ENCODE data around the gene ARL14EPL.

DNA sequence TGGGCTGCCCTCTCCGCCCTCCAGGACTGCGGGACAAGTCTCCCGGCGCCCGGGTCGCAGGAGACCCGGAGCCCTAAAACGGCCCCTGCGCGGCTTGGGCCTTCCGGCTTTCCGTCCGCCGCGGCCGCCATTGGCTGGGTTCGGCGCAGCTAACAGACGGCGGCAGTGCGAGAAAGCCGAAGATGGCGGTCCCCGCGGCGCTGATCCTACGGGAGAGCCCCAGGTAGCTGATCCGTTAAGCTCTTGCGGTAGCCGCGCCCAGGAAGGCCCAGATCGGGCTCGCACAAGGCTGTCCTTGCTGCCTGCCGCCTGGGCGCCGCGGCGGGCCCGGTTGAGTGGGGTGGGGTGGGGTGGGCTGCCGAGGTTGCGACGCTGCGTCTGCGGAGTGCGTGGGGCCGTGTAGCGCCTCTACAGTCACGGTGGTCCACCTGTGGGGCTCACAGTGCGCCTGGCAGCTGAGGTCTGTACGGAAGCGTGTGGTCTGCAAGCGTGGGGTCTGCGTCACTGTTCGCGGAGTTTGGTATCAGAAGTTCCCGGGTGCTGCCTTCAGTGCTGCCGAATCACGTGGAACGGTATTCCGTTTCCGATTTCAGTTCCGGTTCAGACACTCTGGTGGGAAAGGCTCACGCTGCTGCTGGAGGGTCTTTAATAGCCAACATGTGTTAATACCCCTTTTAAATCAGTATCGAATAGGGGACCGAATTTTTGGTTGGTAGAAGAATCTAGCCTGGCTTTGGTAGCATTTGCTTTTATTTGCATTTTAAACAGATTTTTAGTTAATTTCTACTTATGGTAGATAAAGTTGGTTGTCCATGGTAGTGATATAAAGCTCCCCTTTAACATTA is 52.8 kb downstream of the ARL14EPL start, which contains the start of gene COMMD10:
- TF ChIP-seq, protein P1, sequence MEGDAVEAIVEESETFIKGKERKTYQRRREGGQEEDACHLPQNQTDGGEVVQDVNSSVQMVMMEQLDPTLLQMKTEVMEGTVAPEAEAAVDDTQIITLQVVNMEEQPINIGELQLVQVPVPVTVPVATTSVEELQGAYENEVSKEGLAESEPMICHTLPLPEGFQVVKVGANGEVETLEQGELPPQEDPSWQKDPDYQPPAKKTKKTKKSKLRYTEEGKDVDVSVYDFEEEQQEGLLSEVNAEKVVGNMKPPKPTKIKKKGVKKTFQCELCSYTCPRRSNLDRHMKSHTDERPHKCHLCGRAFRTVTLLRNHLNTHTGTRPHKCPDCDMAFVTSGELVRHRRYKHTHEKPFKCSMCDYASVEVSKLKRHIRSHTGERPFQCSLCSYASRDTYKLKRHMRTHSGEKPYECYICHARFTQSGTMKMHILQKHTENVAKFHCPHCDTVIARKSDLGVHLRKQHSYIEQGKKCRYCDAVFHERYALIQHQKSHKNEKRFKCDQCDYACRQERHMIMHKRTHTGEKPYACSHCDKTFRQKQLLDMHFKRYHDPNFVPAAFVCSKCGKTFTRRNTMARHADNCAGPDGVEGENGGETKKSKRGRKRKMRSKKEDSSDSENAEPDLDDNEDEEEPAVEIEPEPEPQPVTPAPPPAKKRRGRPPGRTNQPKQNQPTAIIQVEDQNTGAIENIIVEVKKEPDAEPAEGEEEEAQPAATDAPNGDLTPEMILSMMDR (conservative IDR thresholded peaks at IDR 0.05; ENCODE audit: low read length), result no peak
- no peak for TF ChIP-seq EZH2phosphoT487 (IDR thresholded peaks at IDR 0.05; ENCODE audit: borderline replicate concordance)

Data from Loucy (cell line).